T-helper 2 cell treated with Interferon-gamma antibody and Interleukin-4, amounts not matched to agents 100 ng/mL and 5 ng/mL, for 36 hours (primary cell): ENCODE results near the gene SETD2. TPM values are rescaled to one million over a fixed set of nuclear protein-coding genes. Genes with fewer than 3 reads are reported as not detected.
"Not testable (repeated sequence)": the region's sequence is repeated elsewhere in the genome, so short reads cannot be mapped to it uniquely, and the experiment has no call there.

Experiments used
- intact Hi-C: fragments of 100-400 bp; cut with micrococcal nuclease; formaldehyde crosslinking; loops from one replicate; pipeline ENCODE4 v1.15.1; 2023
- total RNA-seq: library from RNA; stranded (reverse); gene quantifications from 2 replicates; pipeline ENCODE4 v1.2.3, GENCODE V29; 2022

The SETD2 gene
- total RNA-seq, 1 donor from 2014 or later, result 46.2 TPM

GRCh38 chr3:47151836-47152235, 12.1 kb downstream of the SETD2 start:
- intact Hi-C loops, result no loop called here

- intact Hi-C loops, result no loop called here
These were observed 14.5 kb downstream of the SETD2 start for GRCh38 chr3:47149339-47149933.

GRCh38 chr3:47145272-47145671, 18.6 kb downstream of the SETD2 start:
- intact Hi-C loops, result no loop called here

- intact Hi-C loops, result no loop called here
These were observed 20.8 kb downstream of the SETD2 start for GRCh38 chr3:47143068-47143467.

- intact Hi-C loops, result not testable (repeated sequence)
These were observed 21.4 kb downstream of the SETD2 start for GRCh38 chr3:47142536-47142935.

- intact Hi-C loops, result not testable (repeated sequence)
These were observed 22.9 kb downstream of the SETD2 start for GRCh38 chr3:47140973-47141461.

- intact Hi-C loops, result not testable (repeated sequence)
These were observed 23.4 kb downstream of the SETD2 start for GRCh38 chr3:47140553-47140952.

- intact Hi-C loops, result no loop called here
These were observed 29.6 kb downstream of the SETD2 start for GRCh38 chr3:47134311-47134710.

- intact Hi-C loops, result no loop called here
These were observed 30.3 kb downstream of the SETD2 start for GRCh38 chr3:47133641-47134040.

GRCh38 chr3:47130557-47130956, 33.4 kb downstream of the SETD2 start:
- intact Hi-C loops, result no loop called here

GRCh38 chr3:47128137-47128536, 35.8 kb downstream of the SETD2 start:
- intact Hi-C loops, result no loop called here

GRCh38 chr3:47123857-47124256, 40.1 kb downstream of the SETD2 start:
- intact Hi-C loops, result no loop called here

GRCh38 chr3:47121409-47121808, 42.5 kb downstream of the SETD2 start:
- intact Hi-C loops, result no loop called here

GRCh38 chr3:47120138-47120537, 43.8 kb downstream of the SETD2 start:
- intact Hi-C loops, result no loop called here

- intact Hi-C loops, result loop anchor here (5.0 kb wide), 1 partner anchor 43 kb away; the partner anchor contains the start of gene SETD2
These were observed 44.5 kb downstream of the SETD2 start for GRCh38 chr3:47119387-47119786.

GRCh38 chr3:47117807-47118364, 46.0 kb downstream of the SETD2 start:
- intact Hi-C loops, result loop anchor here (5.0 kb wide), 1 partner anchor 44 kb away; the partner anchor contains the start of gene SETD2

GRCh38 chr3:47115524-47115923, 48.4 kb downstream of the SETD2 start:
- intact Hi-C loops, result loop anchor here (5.0 kb wide), 1 partner anchor 47 kb away; the partner anchor contains the start of gene SETD2

GRCh38 chr3:47113669-47114365, 50.1 kb downstream of the SETD2 start:
- intact Hi-C loops, result no loop called here

- intact Hi-C loops, result no loop called here
These were observed 50.9 kb downstream of the SETD2 start for GRCh38 chr3:47112997-47113396.

- intact Hi-C loops, result no loop called here
These were observed 54.5 kb downstream of the SETD2 start for GRCh38 chr3:47109393-47109792.

- intact Hi-C loops, result no loop called here
These were observed 55.4 kb downstream of the SETD2 start for GRCh38 chr3:47108546-47108945.

- intact Hi-C loops, result no loop called here
These were observed 59.7 kb downstream of the SETD2 start for GRCh38 chr3:47104259-47104658.
